IPS DF 6.9 (cell line): Measurements from ENCODE around the gene TRIM37.

Experiments used
- DNase-seq: peaks from one replicate; pipeline ENCODE4 v3.0.0-alpha.2; 2013; ENCODE audit warnings: low read depth, low spot score
- H3K27ac ChIP-seq: one replicate; pipeline ENCODE4 v1.5.1; 2013; ENCODE audit warnings: low read length, control low read depth
- H3K27me3 ChIP-seq: 2 replicates; pipeline ENCODE4 v1.6.1; 2013; ENCODE audit warnings: mild to moderate bottlenecking, low read length; ENCODE audit not compliant: control insufficient read depth, insufficient read depth
- H3K36me3 ChIP-seq: 2 replicates; pipeline ENCODE4 v1.6.1; 2013; ENCODE audit warnings: low read length; ENCODE audit not compliant: control insufficient read depth, insufficient read depth
- H3K4me1 ChIP-seq: 2 replicates; pipeline ENCODE4 v1.6.1; 2013; ENCODE audit warnings: low read length; ENCODE audit not compliant: control insufficient read depth, insufficient read depth
- H3K4me3 ChIP-seq: 2 replicates; pipeline ENCODE4 v1.5.1; 2013; ENCODE audit warnings: mild to moderate bottlenecking, low read length
- H3K9me3 ChIP-seq: 2 replicates; pipeline ENCODE4 v1.6.1; 2013; ENCODE audit warnings: low read length, inconsistent platforms; ENCODE audit not compliant: control insufficient read depth, insufficient read depth
- WGBS: extraction: QIAGEN DNeasy Blood & Tissue Kit; methylation state at CpG from one replicate; pipeline ENCODE4 v1.1.7; 2013; ENCODE audit warnings: mixed read lengths, missing lambda C conversion rate; ENCODE audit not compliant: insufficient read length, insufficient coverage; 5-methylcytosine and 5-hydroxymethylcytosine counted together

TRIM37 gene

DNA sequence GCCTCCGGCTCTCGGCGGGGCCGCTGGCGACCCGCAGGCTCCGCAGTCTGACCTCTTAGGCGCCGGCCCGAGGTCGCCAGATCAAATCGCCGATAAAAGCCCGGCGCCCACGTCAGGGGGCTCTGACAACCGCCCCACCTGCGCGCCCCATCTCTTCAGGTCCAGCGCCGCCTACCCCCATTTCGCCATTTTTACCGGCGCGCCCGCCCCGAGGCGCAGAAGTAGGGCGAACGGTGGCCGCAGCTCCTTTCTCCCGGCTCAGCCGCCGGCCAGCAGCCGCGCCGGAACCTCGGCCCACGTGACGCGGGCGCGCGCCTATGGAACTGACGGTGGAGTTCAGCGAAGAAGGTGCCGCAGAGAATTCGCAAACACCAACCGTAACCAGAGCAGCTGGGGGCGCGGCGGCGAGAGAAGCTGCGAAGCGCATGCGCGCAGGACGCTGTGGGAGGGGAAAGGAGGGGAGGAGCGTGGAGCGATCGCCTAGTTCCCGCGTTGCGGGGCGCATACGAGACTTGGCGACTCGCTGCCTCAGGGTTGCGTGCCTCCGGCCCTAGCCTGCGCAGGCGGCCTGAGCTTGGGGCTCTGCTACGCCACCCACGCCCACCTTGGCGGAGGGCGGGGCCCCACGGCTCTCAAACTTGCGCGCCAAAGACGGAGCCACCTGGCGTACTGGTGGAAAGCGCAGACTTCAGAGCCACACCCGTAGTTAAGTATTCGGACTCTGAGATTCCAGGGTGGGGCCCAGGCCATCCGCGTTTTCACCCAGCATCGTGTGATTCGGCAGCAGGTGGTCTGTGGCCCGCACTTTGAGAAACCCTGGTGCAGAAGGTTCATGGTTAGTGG is at the start of gene TRIM37:
Gene TRIM37 (minus strand): TSS at position 418 of the 843 bp plus-strand sequence. CDS start 419 bp downstream, outside the sequence.
- no CpG with 5 or more reads among the region's 89 CpGs for WGBS
- Histone ChIP-seq H3K36me3 (no peaks in the 10 kb centered on the region; the same call in 1 of the 2 replicates), H3K27me3 (no peaks in the 10 kb centered on the region), H3K9me3 (no peaks in the 10 kb centered on the region), H3K27ac (no peak within 1 kb of the TSS), H3K4me3 (peak within 1 kb of the TSS; percentile 76), H3K4me1 (no peaks in the 10 kb centered on the region)
- peak; percentile 95 for DNase-seq

DNA sequence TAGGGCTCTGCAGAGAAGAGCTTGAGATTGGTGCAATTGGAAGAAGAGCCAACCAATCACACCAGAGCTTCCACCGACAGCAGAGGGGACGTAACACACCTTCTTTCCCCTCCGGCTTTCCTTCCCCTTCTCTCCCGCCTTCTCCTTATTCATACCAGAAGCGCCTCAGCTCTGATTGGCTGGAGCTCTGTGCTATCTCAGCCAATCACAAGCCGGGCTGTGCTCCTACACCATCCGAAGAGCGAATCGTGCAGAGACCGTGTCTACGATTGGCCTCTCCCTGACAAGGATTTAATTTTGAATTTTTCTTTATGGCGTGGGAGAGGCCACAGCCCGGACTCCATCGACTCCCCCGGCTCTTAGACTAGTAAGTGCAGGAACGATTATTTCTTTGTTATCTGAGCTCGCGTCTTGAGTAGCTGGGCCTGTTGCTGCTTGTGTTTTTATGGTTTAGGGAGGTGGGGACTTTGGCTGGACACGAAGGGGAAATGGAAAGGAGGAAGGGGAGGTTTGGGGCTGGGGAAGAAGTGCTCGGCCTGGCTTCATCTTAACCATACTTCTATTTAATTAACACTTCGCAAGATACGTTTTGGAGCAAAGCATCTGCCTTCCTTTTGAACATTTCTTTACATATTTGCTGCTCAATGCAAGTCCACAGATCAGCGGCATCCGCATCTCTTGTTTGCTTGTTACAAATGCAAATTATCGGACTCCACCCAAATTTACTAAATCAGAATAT is 48.9 kb upstream of the TRIM37 start, which contains the start of gene PRR11:
Gene PRR11 (plus strand): TSS at position 308 of the 739 bp plus-strand sequence. CDS start 14,007 bp downstream, outside the sequence.
- Histone ChIP-seq H3K9me3 (no peaks in the 10 kb centered on the region), H3K27me3 (no peaks in the 10 kb centered on the region), H3K36me3 (no peaks in the 10 kb centered on the region), H3K4me1 (no peaks in the 10 kb centered on the region), H3K27ac (no peak within 1 kb of the TSS), H3K4me3 (peak within 1 kb of the TSS; percentile 89)
- peak; percentile 98 for DNase-seq
- WGBS: no CpG with 5 or more reads among the region's 25 CpGs

- peak within 1 kb of the TSS; percentile 89 for H3K4me3 ChIP-seq
- H3K9me3 ChIP-seq: no peaks in the 10 kb centered on the region
- H3K27ac ChIP-seq: no peak within 1 kb of the TSS
- H3K36me3 ChIP-seq: no peaks in the 10 kb centered on the region
- peak; percentile 98 for DNase-seq
- no CpG with 5 or more reads among the region's 39 CpGs for WGBS
- no peaks in the 10 kb centered on the region for H3K4me1 ChIP-seq
- H3K27me3 ChIP-seq: no peaks in the 10 kb centered on the region
Observed at GRCh38 chr17:59154721-59155438, 48.2 kb upstream of the TRIM37 start, which contains the start of gene SKA2. Gene SKA2 (minus strand): TSS chr17:59155186. CDS start chr17:59155163, 23 bp downstream.

DNA sequence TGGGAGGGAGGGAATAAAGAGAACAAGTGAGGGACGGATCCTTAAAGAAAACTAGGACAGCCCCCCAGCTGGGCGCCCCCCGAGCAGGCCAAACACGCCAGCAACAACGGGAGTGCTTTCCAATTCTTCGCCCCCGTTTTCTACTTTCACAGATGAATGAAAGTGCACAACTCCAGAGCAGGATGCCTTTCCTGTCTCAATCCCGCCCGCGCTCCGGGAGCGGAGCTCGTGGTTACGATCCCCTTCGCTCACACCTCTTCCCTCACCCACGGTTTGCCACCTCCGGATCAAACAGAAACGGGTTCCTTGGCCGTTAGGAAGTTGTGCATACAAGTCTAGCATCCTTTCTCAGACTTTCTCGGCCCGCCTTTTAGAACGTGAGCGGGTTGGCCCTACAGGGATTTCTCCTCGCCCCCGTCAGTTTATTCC is 47.6 kb upstream of the TRIM37 start:
- no CpG with 5 or more reads among the region's 25 CpGs for WGBS
- H3K27ac ChIP-seq: no peak overlapping the region
- H3K9me3 ChIP-seq: no peaks in the 10 kb centered on the region
- H3K36me3 ChIP-seq: no peaks in the 10 kb centered on the region
- H3K4me3 ChIP-seq: peak overlapping the region; percentile 85
- DNase-seq: no peak
- no peaks in the 10 kb centered on the region for H3K4me1 ChIP-seq
- H3K27me3 ChIP-seq: no peaks in the 10 kb centered on the region

- no CpG with 5 or more reads among the region's 1 CpG for WGBS
- Histone ChIP-seq H3K4me3 (no peak overlapping the region), H3K9me3 (no peaks in the 10 kb centered on the region), H3K36me3 (no peaks in the 10 kb centered on the region), H3K27me3 (no peaks in the 10 kb centered on the region), H3K27ac (no peak overlapping the region), H3K4me1 (no peaks in the 10 kb centered on the region)
- DNase-seq: no peak
Observed at GRCh38 chr17:59152925-59153324, 46.2 kb upstream of the TRIM37 start.

GRCh38 chr17:59151591-59151990 is 44.9 kb upstream of the TRIM37 start:
- WGBS: no CpG with 5 or more reads among the region's 1 CpG
- DNase-seq: no peak
- Histone ChIP-seq H3K4me1 (no peaks in the 10 kb centered on the region), H3K27ac (no peak overlapping the region), H3K36me3 (no peaks in the 10 kb centered on the region), H3K4me3 (no peak overlapping the region), H3K9me3 (no peaks in the 10 kb centered on the region), H3K27me3 (no peaks in the 10 kb centered on the region)

DNA sequence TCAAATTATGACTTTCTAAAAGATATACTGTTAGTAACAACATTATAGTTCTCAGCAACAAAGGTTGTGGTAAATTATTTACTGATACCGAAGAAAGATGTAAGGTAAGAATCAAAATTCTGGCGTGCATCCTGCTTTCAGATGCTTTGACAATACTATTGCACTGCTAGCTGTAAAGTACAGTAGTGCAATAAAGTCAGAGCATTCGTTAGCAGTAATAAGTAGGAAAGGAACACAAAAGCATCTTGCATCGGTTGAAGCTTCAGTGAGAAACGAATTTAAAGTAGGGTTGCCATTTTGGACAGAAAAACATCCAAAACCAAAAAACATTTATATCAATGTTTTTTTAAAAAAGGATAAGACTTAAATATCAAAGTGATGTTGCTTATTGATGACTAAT is 44.3 kb upstream of the TRIM37 start:
- no peaks in the 10 kb centered on the region for H3K27me3 ChIP-seq
- no peaks in the 10 kb centered on the region for H3K36me3 ChIP-seq
- H3K4me1 ChIP-seq: no peaks in the 10 kb centered on the region
- no CpG with 5 or more reads among the region's 5 CpGs for WGBS
- DNase-seq: no peak
- H3K9me3 ChIP-seq: no peaks in the 10 kb centered on the region
- no peak overlapping the region for H3K4me3 ChIP-seq
- no peak overlapping the region for H3K27ac ChIP-seq

- H3K27me3 ChIP-seq: no peaks in the 10 kb centered on the region
- no peaks in the 10 kb centered on the region for H3K36me3 ChIP-seq
- WGBS: no CpG with 5 or more reads among the region's 5 CpGs
- H3K27ac ChIP-seq: no peak overlapping the region
- no peak overlapping the region for H3K4me3 ChIP-seq
- DNase-seq: no peak
- H3K9me3 ChIP-seq: no peaks in the 10 kb centered on the region
- H3K4me1 ChIP-seq: no peaks in the 10 kb centered on the region
Observed at GRCh38 chr17:59149841-59150511, 43.3 kb upstream of the TRIM37 start.

DNA sequence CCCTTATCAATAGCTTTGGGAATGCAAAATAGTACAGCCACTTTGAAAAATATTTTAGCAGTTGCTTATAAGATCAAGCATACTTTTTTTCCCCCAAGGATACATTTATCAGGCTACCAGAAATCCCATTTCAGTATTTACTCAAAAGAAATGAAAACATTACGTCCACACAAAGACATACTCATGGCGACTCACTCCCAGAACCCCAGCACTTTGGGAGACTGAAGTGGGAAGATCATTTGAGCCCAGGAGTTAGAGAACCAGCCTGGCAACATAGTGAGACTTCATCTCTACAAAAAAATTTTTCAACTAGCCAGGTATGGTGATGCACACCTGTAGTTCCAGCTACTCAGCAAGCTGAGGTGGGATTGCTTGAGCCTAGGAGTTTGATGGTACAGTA is 42.4 kb upstream of the TRIM37 start:
- WGBS: no CpG with 5 or more reads among the region's 2 CpGs
- Histone ChIP-seq H3K9me3 (no peaks in the 10 kb centered on the region), H3K36me3 (no peaks in the 10 kb centered on the region), H3K27me3 (no peaks in the 10 kb centered on the region), H3K4me1 (no peaks in the 10 kb centered on the region), H3K27ac (no peak overlapping the region), H3K4me3 (no peak overlapping the region)
- DNase-seq: no peak
